ENCODE data around the gene FBXL2. TPM values are rescaled to one million over a fixed set of nuclear protein-coding genes. Genes with fewer than 3 reads are reported as not detected.

The FBXL2 gene, protein sequence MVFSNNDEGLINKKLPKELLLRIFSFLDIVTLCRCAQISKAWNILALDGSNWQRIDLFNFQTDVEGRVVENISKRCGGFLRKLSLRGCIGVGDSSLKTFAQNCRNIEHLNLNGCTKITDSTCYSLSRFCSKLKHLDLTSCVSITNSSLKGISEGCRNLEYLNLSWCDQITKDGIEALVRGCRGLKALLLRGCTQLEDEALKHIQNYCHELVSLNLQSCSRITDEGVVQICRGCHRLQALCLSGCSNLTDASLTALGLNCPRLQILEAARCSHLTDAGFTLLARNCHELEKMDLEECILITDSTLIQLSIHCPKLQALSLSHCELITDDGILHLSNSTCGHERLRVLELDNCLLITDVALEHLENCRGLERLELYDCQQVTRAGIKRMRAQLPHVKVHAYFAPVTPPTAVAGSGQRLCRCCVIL
- 82.8 TPM for total RNA-seq

DNA sequence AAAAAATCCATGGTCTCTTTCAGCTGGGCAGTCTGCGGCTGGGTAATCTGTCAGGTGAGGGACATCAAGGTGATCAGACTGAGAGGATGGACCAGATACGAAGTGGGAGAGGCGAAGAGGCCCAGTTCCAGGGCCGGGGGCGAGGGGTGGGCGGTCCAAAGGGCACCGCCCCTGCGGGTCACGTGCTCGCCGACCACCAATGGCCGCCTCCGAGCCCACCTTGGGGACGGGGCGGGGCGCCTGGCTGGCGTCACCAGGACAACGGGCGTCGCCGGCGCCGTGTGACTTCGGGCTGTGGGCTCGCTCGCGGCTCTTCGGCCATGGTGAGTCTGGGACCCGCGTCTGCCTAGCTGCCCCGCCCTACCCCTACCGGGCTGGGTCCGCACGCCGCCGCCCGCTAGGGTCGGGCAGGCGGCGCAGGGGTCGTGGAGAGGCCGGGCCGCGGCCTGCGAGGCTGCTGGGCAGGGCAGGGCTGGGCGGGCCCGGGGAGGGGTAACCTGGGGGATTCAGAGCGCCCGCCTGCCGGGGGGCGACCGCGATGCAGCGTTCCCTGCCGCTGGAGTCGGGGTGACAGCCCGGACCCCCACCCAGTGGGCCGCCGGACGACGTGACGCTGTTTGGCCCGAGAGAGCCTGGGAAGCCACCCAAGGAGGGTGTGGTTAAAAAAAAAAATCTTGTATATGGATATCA lies at the start of gene FBXL2:
Gene FBXL2 (plus strand): TSS at position 250 of the 690 bp plus-strand sequence. CDS start 71 bp downstream, at position 321.

Small RNAs within 50 kb of the gene (small RNA-seq; reads per million reads assigned to genes)
- not detected for gene RNU7-110P

Other genes with a start within 250 kb of the FBXL2 start
- 31.1 TPM for gene GLB1, start 180.3 kb upstream of the FBXL2 start, total RNA-seq
- 9.0 TPM for gene TMPPE, start 180.3 kb upstream of the FBXL2 start, total RNA-seq
- 15.7 TPM for gene CRTAP, start 163.4 kb upstream of the FBXL2 start, total RNA-seq
- gene SUSD5, start 58.6 kb upstream of the FBXL2 start, total RNA-seq: 7.4 TPM
- gene UBP1, start 163.0 kb downstream of the FBXL2 start, total RNA-seq: 68.0 TPM

Data from diencephalon (tissue), 1 donor.